Vagina (tissue), 2 donors: Measurements from ENCODE around the gene NAA10.

Source experiments
- POLR2A ChIP-seq, 2 donors: fragments of 450-650 bp; IDR thresholded peaks; one replicate each; pipeline ENCODE4 v1.6.1; 2017; ENCODE audit warnings: antibody characterized with exemption in 2 of 2, mild to moderate bottlenecking in 2 of 2, moderate library complexity in 2 of 2
- POLR2AphosphoS5 ChIP-seq, 2 donors: sonication (generic); formaldehyde crosslinking; IDR thresholded peaks; one replicate each; pipeline ENCODE4 v1.9.0; 2017; ENCODE audit warnings: antibody characterized with exemption in 2 of 2, mild to moderate bottlenecking in 2 of 2, low read depth in 1 of 2; ENCODE audit not compliant: insufficient read depth in 1 of 2
- TF ChIP-seq, protein P1 (sequence below), 3 experiments: fragments of 450-650 bp in 2 of 3; fragments of 200-600 bp in 1 of 3; sonication (generic) in 1 of 3; IDR thresholded peaks; one replicate each; pipeline ENCODE4 v1.5.1; 2017 to 2019; ENCODE audit warnings: antibody characterized with exemption in 3 of 3, mild to moderate bottlenecking in 2 of 3, moderate library complexity in 2 of 3

DNA sequence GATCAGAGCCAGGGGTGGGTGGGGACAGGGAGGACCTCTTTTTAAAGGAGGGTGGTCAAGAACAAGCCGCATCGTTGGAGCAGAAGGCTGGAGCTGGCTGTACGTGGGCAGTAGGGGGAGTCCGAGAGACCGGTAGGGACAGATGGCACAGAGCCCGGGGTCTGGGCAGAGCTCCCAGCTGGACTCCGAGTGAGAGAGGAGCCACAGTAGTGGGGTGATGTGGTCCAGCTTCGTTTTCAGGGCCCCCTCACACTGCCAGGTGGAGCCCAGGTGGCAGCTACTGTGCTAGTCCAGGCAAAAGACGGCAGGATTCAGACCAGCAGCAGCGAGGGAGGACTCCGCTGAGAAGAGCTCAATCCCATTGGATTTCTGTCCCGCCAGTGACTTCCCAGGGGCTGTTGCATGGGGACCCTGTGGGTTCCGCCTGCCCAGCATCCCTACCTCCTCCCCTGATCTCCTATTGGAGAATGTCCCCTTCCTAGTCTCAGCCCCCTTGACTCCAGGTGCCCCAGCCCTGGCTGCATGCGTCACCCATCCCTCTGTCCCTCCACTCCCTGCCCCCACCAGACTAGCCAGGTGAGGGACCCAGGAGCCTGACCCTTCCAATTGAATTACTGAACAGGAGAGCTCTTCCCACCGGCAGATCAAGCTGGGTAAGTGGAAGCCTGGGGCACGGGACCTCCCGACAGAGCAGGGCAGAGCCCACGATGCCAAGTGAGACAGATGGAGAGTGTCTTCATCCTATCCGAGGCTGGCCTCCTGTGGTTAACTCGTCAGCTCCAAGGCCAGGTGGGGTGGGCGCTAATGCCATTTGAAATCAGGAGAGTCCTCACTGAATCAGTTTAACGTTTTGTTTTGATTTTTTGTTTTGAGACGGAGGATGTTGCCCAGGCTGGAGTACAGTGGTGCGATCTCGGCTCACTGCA, 11.6 kb downstream of the NAA10 start:
- TF ChIP-seq, protein P1, sequence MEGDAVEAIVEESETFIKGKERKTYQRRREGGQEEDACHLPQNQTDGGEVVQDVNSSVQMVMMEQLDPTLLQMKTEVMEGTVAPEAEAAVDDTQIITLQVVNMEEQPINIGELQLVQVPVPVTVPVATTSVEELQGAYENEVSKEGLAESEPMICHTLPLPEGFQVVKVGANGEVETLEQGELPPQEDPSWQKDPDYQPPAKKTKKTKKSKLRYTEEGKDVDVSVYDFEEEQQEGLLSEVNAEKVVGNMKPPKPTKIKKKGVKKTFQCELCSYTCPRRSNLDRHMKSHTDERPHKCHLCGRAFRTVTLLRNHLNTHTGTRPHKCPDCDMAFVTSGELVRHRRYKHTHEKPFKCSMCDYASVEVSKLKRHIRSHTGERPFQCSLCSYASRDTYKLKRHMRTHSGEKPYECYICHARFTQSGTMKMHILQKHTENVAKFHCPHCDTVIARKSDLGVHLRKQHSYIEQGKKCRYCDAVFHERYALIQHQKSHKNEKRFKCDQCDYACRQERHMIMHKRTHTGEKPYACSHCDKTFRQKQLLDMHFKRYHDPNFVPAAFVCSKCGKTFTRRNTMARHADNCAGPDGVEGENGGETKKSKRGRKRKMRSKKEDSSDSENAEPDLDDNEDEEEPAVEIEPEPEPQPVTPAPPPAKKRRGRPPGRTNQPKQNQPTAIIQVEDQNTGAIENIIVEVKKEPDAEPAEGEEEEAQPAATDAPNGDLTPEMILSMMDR (IDR thresholded peaks at IDR 0.05), result peak in 1 of 3 experiments; percentile 27
- TF ChIP-seq POLR2AphosphoS5 (IDR thresholded peaks at IDR 0.05; ENCODE audit: insufficient read depth in 1 of 2, low read depth in 1 of 2) (no peak), POLR2A (IDR thresholded peaks at IDR 0.05) (no peak)
